H9 (cell line): ENCODE measurements around the gene KRT27. TPM values are rescaled to one million over a fixed set of nuclear protein-coding genes. Genes with fewer than 3 reads are reported as not detected.

ENCODE experiments used
- DNase-seq: peaks from one replicate; pipeline ENCODE4 v3.0.0-alpha.2; 2017
- H2AFZ ChIP-seq: one replicate; pipeline ENCODE4 v1.6.1; 2013; ENCODE audit warnings: mild to moderate bottlenecking, low read length, control low read depth, moderate library complexity
- H2AK5ac ChIP-seq: 2 replicates; pipeline ENCODE4 v1.6.1; 2013; ENCODE audit warnings: low read length, control low read depth, mixed read lengths; ENCODE audit not compliant: insufficient read length
- H2BK120ac ChIP-seq: one replicate; pipeline ENCODE4 v1.6.1; 2013; ENCODE audit warnings: low read depth, mild to moderate bottlenecking, low read length, control low read depth, inconsistent platforms; ENCODE audit not compliant: poor library complexity, severe bottlenecking
- H2BK12ac ChIP-seq: 2 replicates; pipeline ENCODE4 v1.6.1; 2013; ENCODE audit warnings: low read length, control low read depth, mixed read lengths, low read depth; ENCODE audit not compliant: insufficient read length
- H2BK15ac ChIP-seq: 2 replicates; pipeline ENCODE4 v1.6.1; 2013; ENCODE audit warnings: low read depth, low read length, control low read depth
- H2BK20ac ChIP-seq: one replicate; pipeline ENCODE4 v1.6.1; 2013; ENCODE audit warnings: low read depth, mild to moderate bottlenecking, low read length, control low read depth, inconsistent platforms; ENCODE audit not compliant: poor library complexity, severe bottlenecking
- H2BK5ac ChIP-seq: 2 replicates; pipeline ENCODE4 v1.6.1; 2013; ENCODE audit warnings: low read length, control low read depth, mixed read lengths; ENCODE audit not compliant: insufficient read length
- H3K14ac ChIP-seq: 2 replicates; pipeline ENCODE4 v1.6.1; 2013; ENCODE audit warnings: low read length, control low read depth; ENCODE audit not compliant: insufficient read depth
- H3K18ac ChIP-seq: 2 replicates; pipeline ENCODE4 v1.6.1; 2013; ENCODE audit warnings: low read depth, mild to moderate bottlenecking, mixed read lengths, low read length, control low read depth; ENCODE audit not compliant: insufficient read length
- H3K23ac ChIP-seq: 2 replicates; pipeline ENCODE4 v1.6.1; 2013; ENCODE audit warnings: low read length, control low read depth, mixed read lengths, low read depth; ENCODE audit not compliant: insufficient read length
- H3K23me2 ChIP-seq: 2 replicates; pipeline ENCODE4 v1.6.1; 2013; ENCODE audit warnings: low read depth, mild to moderate bottlenecking, mixed read lengths, low read length, control low read depth; ENCODE audit not compliant: insufficient read length, poor library complexity, severe bottlenecking
- H3K27ac ChIP-seq: 2 replicates; pipeline ENCODE4 v1.5.1; 2013; ENCODE audit warnings: low read length, control low read depth, mixed read lengths, low read depth; ENCODE audit not compliant: insufficient read length
- H3K27me3 ChIP-seq: 2 replicates; pipeline ENCODE4 v1.6.1; 2013; ENCODE audit warnings: low read length, control low read depth, inconsistent platforms; ENCODE audit not compliant: insufficient read depth
- H3K4ac ChIP-seq: 2 replicates; pipeline ENCODE4 v1.6.1; 2013; ENCODE audit warnings: low read depth, mild to moderate bottlenecking, control low read depth, inconsistent platforms, low read length, moderate library complexity
- H3K4me1 ChIP-seq: 2 replicates; pipeline ENCODE4 v1.6.1; 2013; ENCODE audit warnings: low read length, control low read depth, inconsistent platforms; ENCODE audit not compliant: insufficient read depth
- H3K4me2 ChIP-seq: 2 replicates; pipeline ENCODE4 v1.6.1; 2013; ENCODE audit warnings: low read length, control low read depth, mixed read lengths; ENCODE audit not compliant: insufficient read length, insufficient read depth
- H3K56ac ChIP-seq: 2 replicates; pipeline ENCODE4 v1.6.1; 2013; ENCODE audit warnings: low read depth, mild to moderate bottlenecking, mixed read lengths, low read length, control low read depth; ENCODE audit not compliant: insufficient read length
- H3K79me1 ChIP-seq: 2 replicates; pipeline ENCODE4 v1.6.1; 2013; ENCODE audit warnings: low read depth, mild to moderate bottlenecking, moderate library complexity, low read length, control low read depth, inconsistent platforms; ENCODE audit not compliant: insufficient read depth, poor library complexity, severe bottlenecking
- H3K79me2 ChIP-seq: 2 replicates; pipeline ENCODE4 v1.6.1; 2013; ENCODE audit warnings: low read length, control low read depth, inconsistent platforms; ENCODE audit not compliant: insufficient read depth
- H3K9ac ChIP-seq: 2 replicates; pipeline ENCODE4 v1.6.1; 2013; ENCODE audit warnings: low read length, control low read depth, mixed read lengths; ENCODE audit not compliant: insufficient read length; ENCODE audit errors: extremely low read depth
- H3K9me3 ChIP-seq: one replicate; pipeline ENCODE4 v1.6.1; 2013; ENCODE audit warnings: low read depth, low read length, inconsistent platforms; ENCODE audit not compliant: control insufficient read depth
- H3T11ph ChIP-seq: one replicate; pipeline ENCODE4 v1.6.1; 2013; ENCODE audit warnings: mild to moderate bottlenecking, low read length, control low read depth, inconsistent platforms
- H4K20me1 ChIP-seq: one replicate; pipeline ENCODE4 v1.6.1; 2013; ENCODE audit not compliant: control insufficient read depth, insufficient read length, insufficient read depth
- H4K5ac ChIP-seq: 2 replicates; pipeline ENCODE4 v1.6.1; 2013; ENCODE audit warnings: low read depth, mild to moderate bottlenecking, mixed read lengths, low read length, control low read depth; ENCODE audit not compliant: insufficient read length
- H4K8ac ChIP-seq: replicated peaks from 2 replicates; pipeline ENCODE4 v1.6.1; 2013; ENCODE audit warnings: low read length, control low read depth, mixed read lengths, low read depth; ENCODE audit not compliant: insufficient read length
- H4K91ac ChIP-seq: 2 replicates; pipeline ENCODE4 v1.6.1; 2013; ENCODE audit warnings: low read depth, mild to moderate bottlenecking, moderate library complexity, mixed read lengths, low read length, control low read depth; ENCODE audit not compliant: insufficient read length
- H3K27ac Mint-ChIP-seq, 3 experiments: 2 replicates in 2 of 3; 3 replicates in 1 of 3; pipeline ENCODE4 v1.8.0; 2020 to 2021; ENCODE audit warnings: mixed read lengths in 3 of 3, mild to moderate bottlenecking in 1 of 3, moderate library complexity in 1 of 3
- H3K27me3 Mint-ChIP-seq: 2 replicates; pipeline ENCODE4 v1.8.0; 2021; ENCODE audit warnings: low read depth, mild to moderate bottlenecking, moderate library complexity, mixed read lengths
- H3K36me3 Mint-ChIP-seq, 3 experiments: 2 replicates in 2 of 3; 3 replicates in 1 of 3; pipeline ENCODE4 v1.8.0; 2020 to 2021; ENCODE audit warnings: low read depth in 3 of 3, mixed read lengths in 3 of 3; ENCODE audit not compliant: insufficient read depth in 1 of 3
- H3K4me1 Mint-ChIP-seq, 2 experiments: 2 replicates each; pipeline ENCODE4 v1.8.0; 2020; ENCODE audit warnings: mixed read lengths in 2 of 2
- H3K4me3 Mint-ChIP-seq, 2 experiments: 2 replicates in 1 of 2; 3 replicates in 1 of 2; pipeline ENCODE4 v1.8.0; 2020 to 2021; ENCODE audit warnings: mild to moderate bottlenecking in 2 of 2, mixed read lengths in 2 of 2, moderate library complexity in 1 of 2
- H3K9me3 Mint-ChIP-seq, 2 experiments: 2 replicates in 1 of 2; 3 replicates in 1 of 2; pipeline ENCODE4 v1.8.0; 2020; ENCODE audit warnings: mild to moderate bottlenecking in 2 of 2, mixed read lengths in 2 of 2, moderate library complexity in 1 of 2
- WGBS: extraction: QIAGEN DNeasy Blood & Tissue Kit; methylation state at CpG from one replicate; pipeline ENCODE4 v1.1.7; 2013; ENCODE audit warnings: missing lambda C conversion rate, low lambda C conversion rate, mixed read lengths; ENCODE audit not compliant: insufficient read length; ENCODE audit errors: extremely low coverage; 5-methylcytosine and 5-hydroxymethylcytosine counted together
- total RNA-seq: library from RNA; stranded (reverse); gene quantifications from 2 replicates; pipeline ENCODE4 v1.2.1, GENCODE V29; 2021
- TF ChIP-seq, protein P1 (sequence below): fragments of 200-600 bp; sonication (generic); conservative IDR thresholded peaks from 3 replicates; pipeline ENCODE4 v1.8.0; 2021; ENCODE audit warnings: antibody characterized with exemption, mild to moderate bottlenecking

KRT27 gene
- total RNA-seq, 1 experiment from 2014 or later = not detected

GRCh38 chr17:40822132-40822812 is 39.9 kb upstream of the KRT27 start, which contains the start of gene KRT10:
KRT10 (minus strand) TSS chr17:40822614; CDS start chr17:40822585, 29 bp downstream.
- Mint-ChIP-seq H3K9me3 (no peaks in the 10 kb centered on the region), H3K4me1 (peaks cover 0 to 8% of the 10 kb centered on the region in 2 experiments; a peak in 1 of 4 replicates), H3K27me3 (peaks cover 80% of the 10 kb centered on the region), H3K27ac (no peak within 1 kb of the TSS), H3K36me3 (peaks cover 0 to 9% (median 6%) of the 10 kb centered on the region in 3 experiments; a peak in 5 of 7 replicates), H3K4me3 (no peak within 1 kb of the TSS)
- Histone ChIP-seq H2BK15ac (no peak within 1 kb of the TSS), H2BK120ac (no peak within 1 kb of the TSS), H3K4me1 (no peaks in the 10 kb centered on the region), H2BK20ac (no peak within 1 kb of the TSS), H2AK5ac (no peak within 1 kb of the TSS), H3K27ac (no peak within 1 kb of the TSS), H3T11ph (no peak within 1 kb of the TSS), H3K9me3 (no peaks in the 10 kb centered on the region), H2BK12ac (no peak within 1 kb of the TSS), H2AFZ (no peak within 1 kb of the TSS), H3K27me3 (no peaks in the 10 kb centered on the region), H3K79me1 (no peaks in the 10 kb centered on the region), H3K18ac (no peak within 1 kb of the TSS), H2BK5ac (no peak within 1 kb of the TSS), H3K23ac (no peak within 1 kb of the TSS), H4K8ac (no peak within 1 kb of the TSS), H3K9ac (no peak within 1 kb of the TSS), H3K56ac (no peak within 1 kb of the TSS), H3K4ac (no peak within 1 kb of the TSS), H3K4me2 (no peak within 1 kb of the TSS), H3K14ac (no peak within 1 kb of the TSS), H3K79me2 (no peaks in the 10 kb centered on the region), H4K5ac (no peak within 1 kb of the TSS), H4K91ac (no peak within 1 kb of the TSS), H3K23me2 (peaks cover 3% of the 10 kb centered on the region), H4K20me1 (no peaks in the 10 kb centered on the region)
- no CpG with 5 or more reads among the region's 7 CpGs for WGBS
- TF ChIP-seq, protein P1, sequence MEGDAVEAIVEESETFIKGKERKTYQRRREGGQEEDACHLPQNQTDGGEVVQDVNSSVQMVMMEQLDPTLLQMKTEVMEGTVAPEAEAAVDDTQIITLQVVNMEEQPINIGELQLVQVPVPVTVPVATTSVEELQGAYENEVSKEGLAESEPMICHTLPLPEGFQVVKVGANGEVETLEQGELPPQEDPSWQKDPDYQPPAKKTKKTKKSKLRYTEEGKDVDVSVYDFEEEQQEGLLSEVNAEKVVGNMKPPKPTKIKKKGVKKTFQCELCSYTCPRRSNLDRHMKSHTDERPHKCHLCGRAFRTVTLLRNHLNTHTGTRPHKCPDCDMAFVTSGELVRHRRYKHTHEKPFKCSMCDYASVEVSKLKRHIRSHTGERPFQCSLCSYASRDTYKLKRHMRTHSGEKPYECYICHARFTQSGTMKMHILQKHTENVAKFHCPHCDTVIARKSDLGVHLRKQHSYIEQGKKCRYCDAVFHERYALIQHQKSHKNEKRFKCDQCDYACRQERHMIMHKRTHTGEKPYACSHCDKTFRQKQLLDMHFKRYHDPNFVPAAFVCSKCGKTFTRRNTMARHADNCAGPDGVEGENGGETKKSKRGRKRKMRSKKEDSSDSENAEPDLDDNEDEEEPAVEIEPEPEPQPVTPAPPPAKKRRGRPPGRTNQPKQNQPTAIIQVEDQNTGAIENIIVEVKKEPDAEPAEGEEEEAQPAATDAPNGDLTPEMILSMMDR = no peak
- DNase-seq = no peak
